RPMI7951 (cell line): ENCODE results near the gene HOXA9. TPM values are rescaled to one million over a fixed set of nuclear protein-coding genes. Genes with fewer than 3 reads are reported as not detected.

Source experiments
- DNase-seq: peaks from one replicate; pipeline ENCODE4 v3.0.0-alpha.2; 2012; ENCODE audit warnings: low read depth
- total RNA-seq: library from RNA; depleted of rRNA; stranded (reverse); fragments of >200 nt; shearing (Covaris generic); gene quantifications from 2 replicates; pipeline ENCODE4 v1.2.3, GENCODE V29; 2014

HOXA9 gene
- total RNA-seq, 1 experiment from 2014 or later = 0.12 TPM

DNA sequence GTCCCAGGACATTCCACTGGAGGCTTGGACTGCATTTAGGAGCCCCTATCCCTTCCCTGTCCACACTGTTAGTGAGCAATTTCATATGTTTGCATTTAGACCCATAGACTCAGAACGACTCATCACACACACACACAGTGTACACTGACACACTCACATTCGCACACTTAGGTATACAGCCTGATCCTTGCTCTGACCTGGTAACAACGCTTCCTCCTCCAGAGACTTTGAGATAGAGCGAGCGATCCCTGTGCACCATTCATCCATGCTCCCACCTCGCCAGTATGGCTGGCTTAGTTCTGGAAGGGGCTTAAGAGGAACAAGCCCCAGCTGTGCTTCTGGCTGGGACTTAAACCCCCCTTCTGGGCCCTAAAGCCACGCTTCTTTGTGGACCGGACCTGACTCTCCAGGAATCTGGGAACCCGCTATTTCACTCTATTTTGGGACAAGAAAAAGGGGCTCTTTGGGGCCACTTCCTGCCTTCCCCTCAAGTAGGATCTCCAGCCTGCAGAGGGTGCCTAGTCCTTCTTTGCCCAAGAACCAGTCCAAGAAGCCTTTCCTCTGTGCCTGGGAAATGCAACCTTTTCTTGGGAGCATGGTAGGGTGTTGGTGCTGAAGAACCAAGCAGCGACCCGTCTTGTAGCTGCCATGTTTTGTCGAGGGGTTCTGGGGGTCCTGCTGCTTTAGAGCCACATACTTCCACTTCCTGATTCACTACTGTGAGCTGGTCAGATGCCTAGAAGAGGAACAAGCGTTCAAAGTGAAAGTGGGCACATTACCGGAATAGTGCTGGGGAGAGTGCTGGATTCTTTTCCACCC is 35.6 kb upstream of the HOXA9 start:
- DNase-seq = peak; percentile 16

DNA sequence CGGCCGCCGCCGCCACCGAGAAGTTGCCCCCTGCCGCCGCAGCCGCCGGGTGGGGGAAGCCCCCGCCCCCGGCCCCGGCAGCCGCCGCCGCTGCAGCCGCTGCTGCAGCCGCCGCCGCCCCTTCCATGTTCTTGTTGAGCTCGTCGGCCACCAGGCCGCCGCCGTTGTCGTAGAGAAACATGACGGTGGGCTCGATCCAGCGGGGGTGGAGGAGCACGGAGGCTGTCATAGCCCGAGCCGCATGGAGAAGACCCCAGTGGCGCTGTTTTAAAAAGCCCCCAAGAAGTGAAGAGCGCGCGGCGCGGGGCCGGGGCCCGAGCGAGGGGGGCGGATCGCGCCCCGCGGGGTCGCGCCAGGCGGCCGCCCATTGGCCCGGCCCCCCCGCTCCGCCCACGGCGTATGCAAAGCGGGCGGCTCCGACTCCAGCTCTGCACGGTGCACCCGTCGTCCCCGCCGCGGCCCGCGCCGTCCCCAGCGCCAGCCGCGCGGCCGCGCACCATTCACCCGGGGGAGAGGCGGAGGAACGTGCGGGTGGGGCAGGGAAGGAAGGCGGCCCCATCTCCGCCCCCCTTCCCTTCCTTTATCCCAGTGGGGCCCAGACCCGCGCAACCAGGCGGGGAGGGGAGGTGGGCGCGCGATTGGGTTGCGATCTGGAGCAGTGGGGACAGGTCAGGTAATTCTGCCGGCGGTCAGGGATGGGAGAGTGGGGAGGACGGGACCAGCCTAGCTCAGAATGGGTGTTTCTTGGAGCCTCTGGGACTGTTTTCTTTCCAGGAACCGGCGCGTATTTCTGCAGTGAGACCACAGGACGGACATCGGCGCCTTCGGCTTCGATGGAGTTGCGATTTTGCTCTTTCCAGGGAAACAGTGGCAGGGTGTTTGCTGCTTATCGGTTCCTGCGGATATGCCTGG is 34.8 kb upstream of the HOXA9 start, which contains the start of gene HOXA13:
Gene HOXA13, minus strand, starts transcription at position 243 of the 912 bp plus-strand sequence. Its CDS starts 14 bp downstream, at position 229.
- peak; percentile 84 for DNase-seq

DNA sequence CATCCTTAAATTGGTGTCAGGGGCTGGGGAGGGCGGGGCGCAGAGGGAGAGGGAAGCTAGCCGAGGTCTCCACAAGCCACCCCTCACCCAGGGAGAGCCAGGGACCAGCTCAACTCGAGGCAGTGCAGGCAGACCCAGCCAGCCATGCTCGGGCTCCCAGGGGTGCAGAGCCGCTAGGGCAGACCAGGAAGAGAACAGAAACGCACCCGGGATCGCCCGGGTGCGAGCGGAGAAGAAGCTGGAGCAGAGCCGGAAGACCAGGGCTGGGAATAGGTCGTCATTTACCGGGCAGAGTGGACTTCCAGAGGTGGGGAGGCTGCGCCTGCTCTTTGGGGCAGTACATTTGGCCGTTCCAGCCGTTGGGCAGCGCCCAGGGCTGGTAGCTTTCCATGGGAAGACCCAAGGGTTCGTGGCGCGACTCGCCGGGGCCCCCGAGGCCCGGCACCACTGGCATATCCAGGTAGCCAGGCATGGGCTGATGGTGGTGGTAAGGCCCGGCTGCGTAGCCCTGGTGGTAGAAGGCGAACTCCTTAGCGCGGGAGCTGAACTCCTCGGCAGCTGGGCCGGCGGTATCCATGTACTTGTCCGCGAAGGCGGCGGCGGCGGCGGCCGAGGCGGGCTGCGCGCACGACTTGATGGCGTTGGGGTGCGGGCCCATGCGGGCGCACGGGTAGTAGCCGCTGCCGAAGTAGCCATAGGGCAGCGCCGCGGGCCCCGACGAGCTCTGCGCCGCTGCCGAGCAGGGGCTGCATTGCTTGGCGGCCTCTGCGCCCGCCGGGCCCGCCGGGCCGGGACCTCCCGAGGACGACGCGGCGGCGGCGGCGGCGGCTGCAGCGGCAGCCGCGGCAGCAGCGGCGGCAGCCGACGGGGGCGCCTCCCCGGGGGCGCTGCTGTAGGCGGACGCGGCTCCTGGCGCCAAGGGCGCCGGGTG is 33.8 kb upstream of the HOXA9 start:
- peak; percentile 49 for DNase-seq

DNA sequence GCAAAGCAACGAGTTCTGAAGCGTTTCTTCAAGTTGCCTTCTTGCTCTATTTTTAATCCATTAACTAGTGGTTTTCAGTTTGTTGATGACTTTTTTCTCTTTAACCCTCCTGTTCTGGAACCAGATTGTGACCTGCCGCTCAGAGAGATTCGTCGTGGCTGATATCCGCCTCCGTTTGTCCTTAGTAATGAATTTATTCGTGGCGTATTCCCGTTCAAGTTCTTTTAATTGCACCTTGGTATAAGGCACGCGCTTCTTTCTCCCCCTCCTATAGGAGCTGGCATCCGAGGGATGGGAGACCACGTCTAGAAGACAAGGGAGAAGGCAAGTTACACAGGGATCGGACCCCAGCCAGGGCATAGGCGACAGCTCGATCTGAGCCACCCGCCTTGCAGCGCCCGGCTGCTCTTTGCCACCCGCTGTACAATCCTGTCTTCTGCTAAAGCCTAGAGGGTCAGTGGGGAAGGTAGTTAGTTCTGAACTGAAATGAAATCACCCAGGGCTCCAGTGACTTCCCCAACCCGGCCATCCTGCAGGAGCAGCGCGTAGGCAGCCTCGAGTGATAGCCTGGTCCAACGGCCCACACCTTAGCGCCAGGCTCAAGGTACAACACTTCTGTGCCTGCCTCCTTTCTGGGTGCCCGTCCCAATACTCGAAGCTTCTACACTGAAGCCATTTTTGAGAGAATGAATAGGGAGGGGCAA is 33.0 kb upstream of the HOXA9 start:
- DNase-seq = no peak

DNA sequence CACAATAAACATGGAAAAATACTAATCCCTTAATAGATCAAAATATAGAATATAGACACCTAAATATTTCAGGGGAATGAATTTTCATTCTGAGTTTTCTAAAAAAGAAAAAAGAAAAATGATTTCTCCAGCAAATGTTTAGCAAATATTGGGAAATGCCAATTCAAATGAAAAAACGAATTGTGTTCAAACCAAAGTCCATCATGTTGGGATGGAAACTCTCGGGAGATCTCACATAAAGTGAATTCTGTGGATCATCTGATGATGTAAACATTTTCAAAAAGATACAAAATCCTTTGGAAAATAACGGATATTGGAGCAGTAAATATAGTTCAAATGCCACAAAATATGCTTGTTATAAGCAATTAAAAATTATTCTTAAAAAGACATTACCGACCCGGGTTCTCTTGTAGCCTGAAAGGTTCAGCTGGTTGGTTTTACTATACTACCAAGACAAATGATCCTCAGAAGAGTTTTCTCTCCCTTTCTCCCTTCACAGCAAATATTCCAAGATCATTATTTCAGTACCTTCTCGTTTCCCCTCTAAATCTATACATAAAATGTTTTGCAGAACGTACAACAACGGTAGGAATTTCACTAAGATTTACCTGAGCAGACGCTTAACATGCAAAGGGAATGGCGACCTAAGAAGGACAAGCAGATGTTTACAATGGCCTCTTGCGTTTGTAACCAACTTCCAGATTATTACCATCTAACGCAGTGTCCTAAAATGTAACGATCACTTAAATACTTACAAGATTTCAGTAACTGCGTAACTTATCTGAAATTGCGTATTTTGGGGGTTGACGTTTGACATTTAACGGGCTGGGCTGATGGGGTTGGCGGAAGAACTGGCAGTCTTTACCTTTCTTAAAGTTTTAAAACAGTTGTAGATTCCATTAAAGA is 32.1 kb upstream of the HOXA9 start:
- no peak for DNase-seq

DNA sequence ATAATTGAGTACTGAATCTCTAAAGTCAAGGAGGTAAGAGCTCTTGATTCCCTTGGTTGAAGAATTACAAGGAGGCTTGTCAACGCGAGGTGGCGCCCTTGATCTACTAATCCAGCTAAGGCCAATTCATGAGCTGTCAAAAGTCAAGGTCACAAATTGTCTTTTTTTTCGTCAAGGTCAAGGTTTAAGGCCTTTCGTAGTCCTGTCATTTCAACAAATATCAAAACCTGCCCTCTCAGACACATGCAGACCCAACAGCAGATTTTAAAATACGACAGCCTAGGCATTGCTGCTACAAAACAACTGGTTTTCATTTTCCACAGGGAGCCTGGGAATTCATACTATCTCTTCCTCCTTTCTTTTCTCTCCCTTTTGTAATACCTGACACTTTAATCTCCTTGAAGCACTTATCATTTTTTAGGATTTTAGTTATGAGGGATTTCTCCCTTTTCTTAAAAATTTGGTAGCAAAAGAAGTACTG is 31.0 kb upstream of the HOXA9 start:
- DNase-seq = peak; percentile 71

DNA sequence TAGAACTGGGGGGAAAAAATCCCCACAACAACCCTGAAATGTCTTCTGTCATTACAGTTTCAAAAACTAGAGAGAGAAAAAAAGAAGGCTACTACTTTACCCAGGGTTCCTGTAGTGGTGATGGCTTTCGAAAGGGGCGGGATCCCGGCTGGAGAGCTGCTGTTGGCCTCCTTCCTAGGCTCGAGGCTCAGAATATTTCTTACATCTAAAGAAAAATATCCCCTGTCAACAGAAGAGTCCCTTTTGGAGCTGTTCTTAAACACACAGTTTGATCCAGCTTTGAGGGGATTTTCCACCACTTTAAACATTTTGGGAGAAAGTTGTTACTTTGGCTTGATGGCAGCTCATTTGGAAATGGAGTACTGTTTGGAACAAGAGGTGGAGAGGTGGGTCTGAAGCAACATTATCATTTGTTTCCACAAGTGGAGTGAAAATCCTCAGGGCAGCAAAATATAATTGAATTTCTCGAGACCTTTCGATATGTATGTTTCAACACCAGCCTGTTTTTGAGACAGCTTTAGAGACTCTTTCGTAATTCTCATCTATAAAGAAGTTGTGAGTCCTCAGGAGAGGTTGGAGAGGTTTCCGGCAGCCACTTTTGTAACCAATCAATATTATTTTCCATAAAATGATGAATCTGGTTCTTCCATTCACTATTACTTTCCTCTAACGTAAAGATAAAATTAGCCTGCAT is 29.5 kb upstream of the HOXA9 start:
- DNase-seq = no peak

DNA sequence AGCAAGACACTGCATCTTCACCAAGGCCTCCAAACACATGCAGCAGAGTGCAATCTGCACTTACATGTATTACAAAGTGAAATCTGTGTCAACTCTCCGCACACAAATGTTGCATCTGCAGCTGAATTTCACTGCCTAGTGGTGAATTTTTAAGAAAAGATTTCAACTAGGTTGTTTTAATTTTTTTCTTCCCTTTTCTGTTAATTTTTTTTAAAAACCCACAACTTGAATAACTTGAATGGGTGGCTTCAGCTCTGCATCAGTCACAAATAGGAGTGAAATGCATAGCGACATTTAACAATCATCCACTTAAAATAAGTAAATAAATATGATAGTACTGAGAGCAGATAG is 28.6 kb upstream of the HOXA9 start:
- DNase-seq = no peak

DNA sequence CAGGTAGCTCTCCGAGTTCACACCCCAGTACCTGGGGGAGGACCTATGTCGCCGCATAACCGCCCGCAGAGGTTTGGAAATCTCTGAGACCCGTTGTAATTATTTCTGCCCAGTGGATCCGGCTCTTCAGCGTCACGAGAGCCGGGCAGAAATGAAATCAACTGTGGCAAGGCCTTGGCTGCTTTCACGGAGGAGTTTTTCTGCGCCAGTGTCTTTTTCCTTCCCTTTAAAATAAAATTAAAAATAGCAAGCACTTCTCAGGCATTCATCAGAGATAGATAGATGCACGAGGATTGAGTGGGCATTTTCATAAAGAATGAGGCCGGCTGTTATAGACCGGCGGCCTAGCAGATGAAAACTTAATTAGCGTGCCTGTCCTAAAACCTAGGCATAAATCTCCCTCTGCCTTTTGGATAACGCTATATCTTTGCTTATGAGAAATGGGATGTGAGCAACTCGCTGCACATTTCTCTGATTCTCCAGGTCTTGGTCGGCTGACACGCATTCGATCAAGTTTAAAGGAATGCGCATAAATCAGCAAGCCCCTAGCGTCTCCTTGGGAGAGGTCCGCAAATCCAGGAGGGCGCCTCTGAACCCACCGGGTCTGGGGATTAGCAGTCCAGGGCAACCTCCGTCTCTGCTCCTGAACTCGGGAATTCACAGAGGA is 28.1 kb upstream of the HOXA9 start:
- DNase-seq = no peak

DNA sequence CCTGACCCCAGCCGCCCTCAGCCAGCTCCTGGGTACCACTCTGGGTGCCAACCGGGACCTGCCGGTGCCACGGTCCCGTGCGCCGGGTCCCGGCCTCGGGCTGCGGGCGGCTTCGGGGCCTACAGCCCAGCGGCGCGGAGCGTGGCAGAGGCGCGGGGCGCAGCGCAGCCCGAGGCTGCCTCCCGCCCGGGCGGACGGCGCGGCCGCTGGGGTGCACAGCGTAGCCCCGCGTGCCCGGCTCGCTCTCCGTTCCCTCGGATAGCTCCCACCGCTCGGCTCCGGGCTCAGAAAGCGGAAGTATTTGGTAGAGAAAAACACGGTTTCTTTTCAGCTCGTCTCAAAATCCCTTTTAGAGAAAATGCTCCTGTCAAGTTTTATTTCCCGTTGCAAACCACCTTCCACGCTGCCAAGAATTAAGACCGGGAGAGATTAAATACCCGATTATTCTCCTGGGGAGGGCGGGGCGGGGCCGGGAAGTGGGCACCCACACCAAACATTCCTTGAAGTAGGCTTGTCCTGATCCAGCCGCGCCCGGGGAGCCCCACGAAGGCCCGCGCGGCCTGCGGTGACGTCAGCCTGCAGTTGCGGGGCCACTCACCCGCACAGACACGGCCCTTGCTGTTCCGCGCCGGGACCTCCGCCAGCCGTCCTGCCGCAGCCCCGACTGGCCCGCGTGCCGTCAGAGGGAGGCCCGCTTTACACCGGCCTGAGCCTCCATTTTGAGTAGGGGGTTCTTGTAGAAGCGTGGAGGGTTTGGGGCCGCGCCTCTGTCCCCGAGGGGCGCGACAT is 27.4 kb upstream of the HOXA9 start:
- no peak for DNase-seq

DNA sequence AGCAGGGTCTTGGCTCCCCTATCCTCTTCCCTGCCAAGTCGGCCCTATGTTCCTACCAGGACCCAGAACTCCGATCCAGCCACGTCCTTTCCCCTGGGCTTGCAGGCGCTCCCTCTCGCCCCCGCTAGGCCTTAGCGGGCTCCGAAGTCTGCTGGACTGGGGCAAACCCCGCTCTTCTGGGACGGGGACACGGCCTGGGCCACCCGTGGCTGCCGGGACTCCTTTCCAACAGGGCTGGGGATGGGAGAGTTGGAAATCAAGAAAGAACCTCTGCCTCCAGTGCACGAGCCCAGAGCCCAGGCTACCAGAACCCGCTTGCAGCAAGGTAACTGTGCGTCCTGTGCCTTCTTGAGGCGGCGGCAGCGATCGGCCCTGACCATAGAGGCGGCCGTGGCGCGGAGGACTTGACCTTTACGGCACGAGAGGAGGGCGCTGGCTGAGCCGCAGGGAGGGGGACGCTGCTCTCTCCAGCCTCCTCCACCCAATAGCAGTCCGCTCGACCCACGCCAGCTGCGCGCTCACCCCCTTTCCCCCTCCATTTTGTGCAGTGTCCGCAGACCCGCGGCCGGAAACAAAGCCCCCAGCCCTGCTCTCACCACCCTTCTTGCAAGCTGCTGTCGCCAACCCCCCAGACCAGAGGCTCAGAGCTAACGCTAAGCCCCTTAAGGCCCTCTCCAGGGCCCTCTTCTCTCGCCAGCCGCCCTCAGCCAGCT is 26.7 kb upstream of the HOXA9 start:
- no peak for DNase-seq

DNA sequence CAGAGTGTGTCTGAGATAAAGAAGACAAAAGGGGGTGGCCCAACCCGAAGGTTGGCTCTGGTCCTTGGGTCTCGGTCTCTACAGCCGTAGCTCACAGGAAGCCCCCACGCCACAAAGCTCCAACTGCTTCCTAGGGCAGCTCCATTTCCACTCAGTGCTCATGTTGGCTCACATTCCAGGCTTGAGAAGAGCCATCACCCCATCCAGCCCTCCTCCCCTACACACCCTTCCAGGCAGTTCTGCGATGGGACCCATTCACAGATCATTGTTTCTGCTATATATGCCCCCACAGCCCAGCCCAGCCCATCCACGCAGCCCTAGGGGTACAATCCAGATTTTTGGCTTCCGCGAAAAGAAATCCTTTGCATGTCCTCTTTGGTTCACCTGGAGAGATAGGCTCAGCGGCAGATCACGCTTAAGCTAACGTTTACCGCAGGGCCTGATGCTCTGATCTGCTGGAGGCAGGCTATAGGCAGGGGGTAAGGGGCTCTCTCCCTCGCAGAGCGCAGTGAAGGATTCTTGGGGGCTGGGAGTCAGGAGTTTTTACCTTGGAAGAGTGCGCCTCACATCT is 25.9 kb upstream of the HOXA9 start:
- no peak for DNase-seq

DNA sequence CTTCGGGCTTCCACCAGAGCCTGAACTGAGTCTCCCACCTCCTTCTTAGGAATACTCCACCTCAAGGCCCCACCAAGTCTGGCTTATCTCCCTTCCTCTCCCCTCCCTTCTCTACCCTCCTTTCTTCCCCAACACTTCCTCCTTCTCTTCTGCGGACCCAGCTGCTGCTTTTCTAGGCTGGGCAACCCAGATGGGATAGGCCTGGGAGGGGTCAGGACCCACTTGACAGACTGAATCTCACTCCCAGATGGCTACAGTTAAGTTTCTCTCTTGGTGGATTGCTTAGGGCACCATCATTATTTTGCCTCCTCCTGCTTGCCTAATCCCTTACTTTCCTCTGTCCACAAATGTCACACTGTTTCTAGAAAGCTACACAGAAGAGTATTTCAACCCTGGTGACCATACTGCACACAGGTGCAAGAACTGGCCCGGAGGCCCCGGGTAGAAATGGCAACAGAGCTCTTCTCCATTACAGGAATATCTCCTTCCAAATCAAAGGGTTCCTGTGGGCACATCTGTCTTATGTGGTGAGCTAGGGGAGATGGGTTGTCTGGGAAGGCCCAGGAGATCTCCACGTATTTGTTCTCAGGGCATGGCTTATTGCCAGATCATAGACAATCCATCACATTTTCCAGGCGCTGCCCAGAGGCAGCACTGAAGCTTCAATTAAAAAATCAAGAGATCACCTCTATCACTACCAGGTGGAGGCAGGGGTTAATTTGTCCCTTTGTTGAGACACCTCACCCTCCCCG is 24.8 kb upstream of the HOXA9 start:
- DNase-seq = no peak

DNA sequence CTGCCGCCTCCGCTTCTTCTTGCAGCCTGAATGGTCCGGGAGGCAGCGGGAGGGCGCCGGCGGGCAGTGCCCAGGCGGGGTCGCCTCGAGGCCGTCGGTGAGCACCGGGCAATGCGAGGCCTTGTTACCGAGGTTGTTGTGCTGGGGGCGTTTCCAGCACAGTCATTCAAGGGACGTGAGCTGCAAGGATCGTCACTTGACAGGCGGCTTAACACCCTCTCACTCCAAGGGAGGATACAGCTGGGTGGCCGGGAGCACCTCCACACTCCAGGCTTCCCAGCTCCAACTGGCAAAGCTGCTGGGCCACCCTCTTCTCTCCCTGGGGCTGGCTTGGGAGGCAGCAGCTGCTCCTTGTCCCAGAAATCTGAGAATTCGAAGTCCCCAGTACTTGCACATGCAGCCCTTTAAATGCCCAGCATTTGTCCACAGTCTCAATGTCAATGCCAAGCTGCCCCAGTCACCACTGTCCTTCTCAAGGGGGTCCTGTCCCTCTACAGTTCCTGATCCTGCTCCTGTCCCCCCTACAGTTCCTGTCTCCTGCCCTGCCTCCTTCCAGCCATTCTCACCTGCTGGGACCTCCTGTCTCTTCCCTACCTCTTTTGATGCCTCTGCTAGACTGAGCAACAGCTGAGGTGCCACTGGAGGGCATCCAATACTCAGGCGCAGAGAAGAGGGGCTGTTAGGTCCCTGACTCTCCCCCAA is 24.1 kb upstream of the HOXA9 start:
- DNase-seq = no peak
